ENCODE measurements around the gene CDKN1A. TPM values are rescaled to one million over a fixed set of nuclear protein-coding genes. Genes with fewer than 3 reads are reported as not detected.
"Not testable (repeated sequence)": the region's sequence is repeated elsewhere in the genome, so short reads cannot be mapped to it uniquely, and the experiment has no call there.

CDKN1A gene
- total RNA-seq, 3 donors from 2014 or later = 181 to 381 (median 255) TPM

GRCh38 chr6:36721369-36722140 lies 43.0 kb downstream of the CDKN1A start:
- Histone ChIP-seq H3K4me3 (no peak overlapping the region), H3K4me1 (ENCODE audit: low read depth) (peaks cover 5% of the 10 kb centered on the region), H3K36me3 (ENCODE audit: low read depth) (no peaks in the 10 kb centered on the region), H3K9me3 (no peaks in the 10 kb centered on the region)
- DNase-seq (no peak), ATAC-seq (no peak)
- intact Hi-C loops (cut with DNase I, micrococcal nuclease) = no loop called here
- TF ChIP-seq, protein P1, sequence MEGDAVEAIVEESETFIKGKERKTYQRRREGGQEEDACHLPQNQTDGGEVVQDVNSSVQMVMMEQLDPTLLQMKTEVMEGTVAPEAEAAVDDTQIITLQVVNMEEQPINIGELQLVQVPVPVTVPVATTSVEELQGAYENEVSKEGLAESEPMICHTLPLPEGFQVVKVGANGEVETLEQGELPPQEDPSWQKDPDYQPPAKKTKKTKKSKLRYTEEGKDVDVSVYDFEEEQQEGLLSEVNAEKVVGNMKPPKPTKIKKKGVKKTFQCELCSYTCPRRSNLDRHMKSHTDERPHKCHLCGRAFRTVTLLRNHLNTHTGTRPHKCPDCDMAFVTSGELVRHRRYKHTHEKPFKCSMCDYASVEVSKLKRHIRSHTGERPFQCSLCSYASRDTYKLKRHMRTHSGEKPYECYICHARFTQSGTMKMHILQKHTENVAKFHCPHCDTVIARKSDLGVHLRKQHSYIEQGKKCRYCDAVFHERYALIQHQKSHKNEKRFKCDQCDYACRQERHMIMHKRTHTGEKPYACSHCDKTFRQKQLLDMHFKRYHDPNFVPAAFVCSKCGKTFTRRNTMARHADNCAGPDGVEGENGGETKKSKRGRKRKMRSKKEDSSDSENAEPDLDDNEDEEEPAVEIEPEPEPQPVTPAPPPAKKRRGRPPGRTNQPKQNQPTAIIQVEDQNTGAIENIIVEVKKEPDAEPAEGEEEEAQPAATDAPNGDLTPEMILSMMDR (IDR thresholded peaks at IDR 0.05) = no peak

GRCh38 chr6:36722365-36722764 lies 43.9 kb downstream of the CDKN1A start:
- no peak overlapping the region for H3K4me3 ChIP-seq
- no peak for DNase-seq
- no peaks in the 10 kb centered on the region for H3K9me3 ChIP-seq
- intact Hi-C loops (cut with DNase I, micrococcal nuclease) = no loop called here
- no peaks in the 10 kb centered on the region for H3K4me1 ChIP-seq (ENCODE audit: low read depth)
- TF ChIP-seq, protein P1 (IDR thresholded peaks at IDR 0.05) = no peak
- no peaks in the 10 kb centered on the region for H3K36me3 ChIP-seq (ENCODE audit: low read depth)
- ATAC-seq = no peak

DNA sequence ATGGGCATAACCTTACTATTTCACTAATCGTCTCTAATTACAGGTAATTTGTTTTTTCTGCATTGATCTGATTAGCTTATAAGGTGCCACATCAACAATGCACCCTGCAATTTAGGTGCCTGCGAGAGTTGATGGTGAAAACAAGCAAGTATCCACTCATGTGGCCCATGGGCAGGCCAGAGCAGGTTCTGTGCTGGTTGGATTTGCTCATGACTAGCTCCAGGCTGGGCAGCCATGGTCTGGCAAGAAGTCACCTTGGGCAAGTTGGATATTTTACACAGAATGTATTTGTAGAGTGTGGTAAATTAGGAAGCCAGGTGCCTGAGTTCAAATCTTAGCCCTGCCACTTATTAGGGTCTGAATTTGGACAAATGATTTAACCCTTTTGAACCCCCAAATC lies 44.4 kb downstream of the CDKN1A start:
- H3K9me3 ChIP-seq = no peaks in the 10 kb centered on the region
- TF ChIP-seq, protein P1 (IDR thresholded peaks at IDR 0.05) = no peak
- intact Hi-C loops (cut with DNase I, micrococcal nuclease) = no loop called here
- H3K4me1 ChIP-seq (ENCODE audit: low read depth) = no peaks in the 10 kb centered on the region
- H3K36me3 ChIP-seq (ENCODE audit: low read depth) = no peaks in the 10 kb centered on the region
- no peak overlapping the region for H3K4me3 ChIP-seq
- no peak for ATAC-seq
- no peak for DNase-seq

DNA sequence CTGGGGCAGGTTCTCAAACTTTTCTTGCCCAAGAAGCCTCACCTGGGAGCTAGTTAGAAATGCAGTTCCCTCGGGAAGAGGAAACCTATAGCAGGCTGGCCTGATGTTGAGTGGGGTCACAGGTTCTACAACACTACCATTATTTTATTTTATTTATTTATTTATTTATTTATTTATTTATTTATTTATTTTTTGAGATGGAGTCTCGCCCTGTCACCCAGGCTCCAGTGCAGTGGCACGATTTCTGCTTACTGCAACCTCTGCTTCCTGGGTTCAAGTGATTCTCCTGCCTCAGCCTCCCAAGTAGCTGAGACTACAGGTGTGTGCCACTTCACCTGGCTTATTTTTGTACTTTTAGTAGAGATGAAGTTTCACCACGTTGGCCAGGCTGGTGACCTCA lies 45.5 kb downstream of the CDKN1A start:
- H3K4me1 ChIP-seq (ENCODE audit: low read depth); H3K9me3 ChIP-seq; intact Hi-C loops (cut with DNase I, micrococcal nuclease); H3K4me3 ChIP-seq; ATAC-seq; H3K36me3 ChIP-seq (ENCODE audit: low read depth): not testable (repeated sequence)
- peak in 1 of 3 donors; percentile 7 for DNase-seq

- intact Hi-C loops (cut with DNase I, micrococcal nuclease) = no loop called here
- Histone ChIP-seq H3K4me3 (no peak overlapping the region), H3K9me3 (no peaks in the 10 kb centered on the region), H3K36me3 (ENCODE audit: low read depth) (no peaks in the 10 kb centered on the region), H3K4me1 (ENCODE audit: low read depth) (no peaks in the 10 kb centered on the region)
- DNase-seq = peak in 2 of 3 donors; percentile 86 to 96
- peak; percentile 85 for ATAC-seq
- TF ChIP-seq, protein P1 (IDR thresholded peaks at IDR 0.05) = peak; percentile 43
Observed at GRCh38 chr6:36724514-36725390, 46.2 kb downstream of the CDKN1A start.

- no peaks in the 10 kb centered on the region for H3K36me3 ChIP-seq (ENCODE audit: low read depth)
- intact Hi-C loops (cut with DNase I, micrococcal nuclease) = no loop called here
- no peak overlapping the region for H3K4me3 ChIP-seq
- DNase-seq (no peak), ATAC-seq (no peak)
- TF ChIP-seq, protein P1 (IDR thresholded peaks at IDR 0.05) = no peak
- no peaks in the 10 kb centered on the region for H3K4me1 ChIP-seq (ENCODE audit: low read depth)
- H3K9me3 ChIP-seq = no peaks in the 10 kb centered on the region
Observed at GRCh38 chr6:36725581-36725980, 47.1 kb downstream of the CDKN1A start.

Data from mucosa of descending colon (tissue), 3 donors.